ENCODE measurements around the gene ARRB2. TPM values are rescaled to one million over a fixed set of nuclear protein-coding genes. Genes with fewer than 3 reads are reported as not detected.

ARRB2 gene
- polyA plus RNA-seq, 1 of the 3 experiments (the other 2 are of a cell fraction), result 24.6 TPM

DNA sequence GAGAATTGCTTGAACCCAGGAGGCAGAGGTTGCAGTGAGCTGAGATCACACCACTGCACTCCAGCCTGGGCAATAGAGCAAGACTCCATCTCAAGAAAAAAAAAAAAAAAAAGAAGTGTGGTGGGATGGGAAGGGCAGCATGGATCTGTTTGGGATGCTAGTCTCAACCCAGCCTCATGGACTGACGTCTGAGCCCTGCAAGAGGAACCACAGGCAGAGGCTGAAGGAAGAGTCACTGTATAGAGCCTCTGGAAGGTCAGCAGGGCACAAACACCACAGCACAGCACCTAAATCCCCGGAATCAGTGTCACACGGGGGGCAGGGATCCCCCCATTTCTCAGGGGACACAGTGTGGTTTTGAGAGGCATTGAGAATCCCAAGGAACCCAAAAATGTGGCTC lies 40.2 kb downstream of the ARRB2 start:
- Histone ChIP-seq H3K27ac (ENCODE audit: low read depth in 2 of 2, low read length in 1 of 2) (no peak overlapping the region), H3K9me2 (no peaks in the 10 kb centered on the region), H3K4me2 (no peak overlapping the region), H2AFZ (ENCODE audit: low read depth) (no peak overlapping the region), H3F3A (replicated peaks; ENCODE audit: insufficient read depth) (peaks cover 5% of the 10 kb centered on the region), H3K9me3 (no peaks in the 10 kb centered on the region), H3K27me3 (ENCODE audit: insufficient read depth) (peaks cover 84% of the 10 kb centered on the region), H4K20me1 (ENCODE audit: insufficient read depth) (no peaks in the 10 kb centered on the region), H3K9ac (no peak overlapping the region), H3K4me1 (ENCODE audit: control insufficient read depth in 1 of 2, insufficient read depth in 2 of 2, low read depth in 1 of 2, low read length in 1 of 2) (no peaks in the 10 kb centered on the region; a peak in 1 of 4 replicates), H3K4me3 (ENCODE audit: low read depth in 2 of 2, low read length in 1 of 2) (no peak overlapping the region), H3K79me2 (ENCODE audit: insufficient read depth) (no peaks in the 10 kb centered on the region), H3K36me3 (replicated peaks in 1 of 2; ENCODE audit: control insufficient read depth in 1 of 2, insufficient read depth in 2 of 2, low read length in 1 of 2) (no peaks in the 10 kb centered on the region)
- WGBS (ENCODE audit: low lambda C conversion rate), result 6% methylated on average over 3 of the region's 3 CpGs
- CTCF ChIA-PET, result no interaction called here
- TF ChIP-seq MEF2A (IDR thresholded peaks at IDR 0.05; ENCODE audit: borderline replicate concordance, low read depth) (no peak), YY1 (IDR thresholded peaks at IDR 0.05; ENCODE audit: low read depth) (no peak), RAD21 (IDR thresholded peaks at IDR 0.05; ENCODE audit: low read length) (no peak), TEAD4 (IDR thresholded peaks at IDR 0.05; ENCODE audit: borderline replicate concordance, insufficient read depth) (no peak), SMC3 (IDR thresholded peaks at IDR 0.05; ENCODE audit: low read depth, low read length) (no peak), GATA2 (CRISPR knock-in tag; IDR thresholded peaks at IDR 0.05) (no peak), NRF1 (IDR thresholded peaks at IDR 0.05; ENCODE audit: low read depth, low read length) (no peak)
- TF ChIP-seq, protein P1, sequence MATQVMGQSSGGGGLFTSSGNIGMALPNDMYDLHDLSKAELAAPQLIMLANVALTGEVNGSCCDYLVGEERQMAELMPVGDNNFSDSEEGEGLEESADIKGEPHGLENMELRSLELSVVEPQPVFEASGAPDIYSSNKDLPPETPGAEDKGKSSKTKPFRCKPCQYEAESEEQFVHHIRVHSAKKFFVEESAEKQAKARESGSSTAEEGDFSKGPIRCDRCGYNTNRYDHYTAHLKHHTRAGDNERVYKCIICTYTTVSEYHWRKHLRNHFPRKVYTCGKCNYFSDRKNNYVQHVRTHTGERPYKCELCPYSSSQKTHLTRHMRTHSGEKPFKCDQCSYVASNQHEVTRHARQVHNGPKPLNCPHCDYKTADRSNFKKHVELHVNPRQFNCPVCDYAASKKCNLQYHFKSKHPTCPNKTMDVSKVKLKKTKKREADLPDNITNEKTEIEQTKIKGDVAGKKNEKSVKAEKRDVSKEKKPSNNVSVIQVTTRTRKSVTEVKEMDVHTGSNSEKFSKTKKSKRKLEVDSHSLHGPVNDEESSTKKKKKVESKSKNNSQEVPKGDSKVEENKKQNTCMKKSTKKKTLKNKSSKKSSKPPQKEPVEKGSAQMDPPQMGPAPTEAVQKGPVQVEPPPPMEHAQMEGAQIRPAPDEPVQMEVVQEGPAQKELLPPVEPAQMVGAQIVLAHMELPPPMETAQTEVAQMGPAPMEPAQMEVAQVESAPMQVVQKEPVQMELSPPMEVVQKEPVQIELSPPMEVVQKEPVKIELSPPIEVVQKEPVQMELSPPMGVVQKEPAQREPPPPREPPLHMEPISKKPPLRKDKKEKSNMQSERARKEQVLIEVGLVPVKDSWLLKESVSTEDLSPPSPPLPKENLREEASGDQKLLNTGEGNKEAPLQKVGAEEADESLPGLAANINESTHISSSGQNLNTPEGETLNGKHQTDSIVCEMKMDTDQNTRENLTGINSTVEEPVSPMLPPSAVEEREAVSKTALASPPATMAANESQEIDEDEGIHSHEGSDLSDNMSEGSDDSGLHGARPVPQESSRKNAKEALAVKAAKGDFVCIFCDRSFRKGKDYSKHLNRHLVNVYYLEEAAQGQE (IDR thresholded peaks at IDR 0.05; ENCODE audit: low read depth, low read length), result no peak
- TF ChIP-seq, protein P2, sequence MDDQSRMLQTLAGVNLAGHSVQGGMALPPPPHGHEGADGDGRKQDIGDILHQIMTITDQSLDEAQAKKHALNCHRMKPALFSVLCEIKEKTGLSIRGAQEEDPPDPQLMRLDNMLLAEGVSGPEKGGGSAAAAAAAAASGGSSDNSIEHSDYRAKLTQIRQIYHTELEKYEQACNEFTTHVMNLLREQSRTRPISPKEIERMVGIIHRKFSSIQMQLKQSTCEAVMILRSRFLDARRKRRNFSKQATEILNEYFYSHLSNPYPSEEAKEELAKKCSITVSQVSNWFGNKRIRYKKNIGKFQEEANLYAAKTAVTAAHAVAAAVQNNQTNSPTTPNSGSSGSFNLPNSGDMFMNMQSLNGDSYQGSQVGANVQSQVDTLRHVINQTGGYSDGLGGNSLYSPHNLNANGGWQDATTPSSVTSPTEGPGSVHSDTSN (IDR thresholded peaks at IDR 0.05), result no peak
- POLR2A ChIA-PET, result no interaction called here
- no peak for DNase-seq

DNA sequence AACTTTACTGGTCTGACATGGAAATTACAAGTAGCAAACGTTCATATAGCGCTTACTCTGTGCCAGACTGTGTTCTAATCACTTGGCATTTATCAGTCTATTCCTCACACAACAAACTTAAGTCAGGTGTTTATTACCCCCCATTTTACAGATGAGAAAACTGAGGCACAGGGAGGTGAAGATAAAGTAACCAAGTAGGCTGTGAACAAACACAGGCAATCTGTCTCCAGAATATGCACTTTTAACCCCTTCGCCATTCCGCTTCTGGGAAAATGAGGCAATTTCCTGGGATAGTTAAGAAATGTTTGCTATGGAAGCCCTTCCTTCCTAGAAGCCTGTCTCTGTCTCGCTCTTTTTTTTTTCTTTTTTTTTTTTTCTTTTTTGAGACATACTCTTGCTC lies 41.5 kb downstream of the ARRB2 start:
- WGBS (ENCODE audit: low lambda C conversion rate), result 43% methylated on average over 5 of the region's 5 CpGs
- Histone ChIP-seq H3K9ac (no peak overlapping the region), H2AFZ (ENCODE audit: low read depth) (no peak overlapping the region), H3K36me3 (replicated peaks in 1 of 2; ENCODE audit: control insufficient read depth in 1 of 2, insufficient read depth in 2 of 2, low read length in 1 of 2) (no peaks in the 10 kb centered on the region), H3K79me2 (ENCODE audit: insufficient read depth) (no peaks in the 10 kb centered on the region), H3K4me2 (no peak overlapping the region), H3K27me3 (ENCODE audit: insufficient read depth) (peaks cover 83% of the 10 kb centered on the region), H3K4me1 (ENCODE audit: control insufficient read depth in 1 of 2, insufficient read depth in 2 of 2, low read depth in 1 of 2, low read length in 1 of 2) (no peaks in the 10 kb centered on the region; a peak in 1 of 4 replicates), H3K9me3 (no peaks in the 10 kb centered on the region), H3K9me2 (no peaks in the 10 kb centered on the region), H3F3A (replicated peaks; ENCODE audit: insufficient read depth) (peaks cover 5% of the 10 kb centered on the region), H3K27ac (ENCODE audit: low read depth in 2 of 2, low read length in 1 of 2) (no peak overlapping the region), H4K20me1 (ENCODE audit: insufficient read depth) (no peaks in the 10 kb centered on the region), H3K4me3 (ENCODE audit: low read depth in 2 of 2, low read length in 1 of 2) (no peak overlapping the region)
- TF ChIP-seq RCOR1 (IDR thresholded peaks at IDR 0.05; ENCODE audit: low read length), result no peak
- no peak for TF ChIP-seq POLR2AphosphoS5 (IDR thresholded peaks at IDR 0.05; ENCODE audit: low read depth, low read length)
- no peak for TF ChIP-seq EZH2phosphoT487 (IDR thresholded peaks at IDR 0.05; ENCODE audit: borderline replicate concordance, low read depth)
- no peak for TF ChIP-seq RXRA (IDR thresholded peaks at IDR 0.05; ENCODE audit: borderline replicate concordance, low read depth)
- TF ChIP-seq FOXJ3 (CRISPR knock-in tag; IDR thresholded peaks at IDR 0.05), result no peak
- TF ChIP-seq ELF1 (IDR thresholded peaks at IDR 0.05), result no peak
- no peak for TF ChIP-seq JUND (IDR thresholded peaks at IDR 0.05)
- TF ChIP-seq IRF3 (IDR thresholded peaks at IDR 0.05; ENCODE audit: low read depth, low read length), result no peak
- TF ChIP-seq, protein P1 (IDR thresholded peaks at IDR 0.05; ENCODE audit: low read depth, low read length), result no peak
- no peak for DNase-seq
- ChIA-PET CTCF (no interaction called here), POLR2A (no interaction called here)

Data from SK-N-SH (cell line).